Transverse colon (tissue), 4 donors: ENCODE measurements around the gene KTN1.

Source experiments
- CTCF ChIP-seq, 5 experiments: fragments of 200-600 bp in 3 of 5; fragments of 450-650 bp in 2 of 5; sonication (generic) in 3 of 5; IDR thresholded peaks; 1 replicate in 2 of 5; 2 replicates in 3 of 5; pipeline ENCODE4 v1.5.1; 2016 to 2017; ENCODE audit warnings: antibody characterized with exemption in 5 of 5, inconsistent platforms in 3 of 5, mild to moderate bottlenecking in 2 of 5, moderate library complexity in 1 of 5
- EP300 ChIP-seq: sonication (generic); formaldehyde crosslinking; IDR thresholded peaks from one replicate; pipeline ENCODE4 v1.6.1; 2017; ENCODE audit warnings: antibody characterized with exemption, low read depth
- POLR2A ChIP-seq: fragments of 450-650 bp; IDR thresholded peaks from one replicate; pipeline ENCODE4 v1.6.1; 2016; ENCODE audit warnings: antibody characterized with exemption, mild to moderate bottlenecking, moderate library complexity
- POLR2AphosphoS5 ChIP-seq, 3 donors: sonication (generic); formaldehyde crosslinking; IDR thresholded peaks; one replicate each; pipeline ENCODE4 v1.6.1; 2016; ENCODE audit warnings: antibody characterized with exemption in 3 of 3

GRCh38 chr14:55611859-55612258 is 31.9 kb downstream of the KTN1 start:
- TF ChIP-seq CTCF (IDR thresholded peaks at IDR 0.05): no peak
- TF ChIP-seq EP300: no peak
- no peak for TF ChIP-seq POLR2A
- TF ChIP-seq POLR2AphosphoS5 (IDR thresholded peaks at IDR 0.05): no peak
